Muscle of arm (tissue), 12 donors: ENCODE results near the gene PTGES3. TPM values are rescaled to one million over a fixed set of nuclear protein-coding genes. Genes with fewer than 3 reads are reported as not detected.

Experiments used
- DNase-seq: peaks from one replicate; pipeline ENCODE4 v3.0.0-alpha.2; 2013
- polyA plus RNA-seq, 12 donors: library from polyadenylated mRNA; unstranded; fragments of 120-200 nt; gene quantifications; one replicate each; pipeline ENCODE4 v1.2.1, GENCODE V29; 2013; ENCODE audit not compliant: insufficient read length in 12 of 12

Gene PTGES3
- polyA plus RNA-seq, 12 donors = 189 to 255 (median 216) TPM; not detected in 1

DNA sequence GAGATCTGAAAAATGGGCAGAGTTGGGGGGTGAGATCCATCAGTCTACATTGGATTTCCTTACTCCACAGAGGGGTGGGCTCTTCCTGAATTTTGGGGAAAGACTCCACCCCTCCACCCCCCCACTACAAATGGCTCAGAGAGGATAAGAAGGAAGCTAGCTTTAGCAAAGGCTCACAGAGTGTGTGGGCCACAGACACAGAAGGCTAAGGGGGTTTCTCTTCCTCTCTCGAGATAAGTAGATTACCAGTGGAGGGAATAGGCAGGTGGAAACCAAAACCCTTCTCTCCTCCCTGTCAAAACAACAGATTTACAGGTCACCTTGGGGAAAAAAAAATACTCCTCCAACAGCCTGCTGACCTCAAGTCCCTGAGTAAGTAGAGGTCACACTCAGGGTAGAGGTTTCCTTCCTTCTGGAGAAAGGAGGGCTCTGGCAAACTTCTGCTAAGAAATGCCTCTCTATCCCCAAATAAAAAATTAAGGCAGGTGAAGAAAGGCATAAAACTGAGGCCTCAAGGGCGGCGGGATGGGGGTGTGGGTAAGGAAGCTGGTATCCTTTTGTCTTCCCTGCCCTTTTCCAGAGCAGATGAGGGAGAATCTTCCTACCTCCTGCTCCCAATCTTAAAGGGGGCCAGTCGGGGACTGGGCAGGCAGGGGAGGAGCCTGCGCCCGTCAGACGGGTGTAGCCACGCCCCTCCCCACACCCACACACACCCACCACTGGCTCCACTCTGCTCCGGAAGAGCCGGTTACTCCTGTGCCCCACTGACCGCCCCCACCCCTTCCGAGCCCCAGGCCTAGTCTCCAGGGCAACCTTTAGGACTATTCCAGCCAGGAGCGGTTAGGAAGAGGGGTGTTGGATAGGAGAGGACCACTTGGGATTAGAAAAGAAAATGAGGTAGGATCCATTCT is 56.0 kb downstream of the PTGES3 start:
- no peak for DNase-seq

GRCh38 chr12:56630180-56630632 is 57.9 kb downstream of the PTGES3 start, which contains the start of gene BAZ2A:
TSS of gene BAZ2A (minus strand) at chr12:56630326. CDS start at chr12:56617530, 12,796 bp downstream.
- peak; percentile 88 for DNase-seq

DNA sequence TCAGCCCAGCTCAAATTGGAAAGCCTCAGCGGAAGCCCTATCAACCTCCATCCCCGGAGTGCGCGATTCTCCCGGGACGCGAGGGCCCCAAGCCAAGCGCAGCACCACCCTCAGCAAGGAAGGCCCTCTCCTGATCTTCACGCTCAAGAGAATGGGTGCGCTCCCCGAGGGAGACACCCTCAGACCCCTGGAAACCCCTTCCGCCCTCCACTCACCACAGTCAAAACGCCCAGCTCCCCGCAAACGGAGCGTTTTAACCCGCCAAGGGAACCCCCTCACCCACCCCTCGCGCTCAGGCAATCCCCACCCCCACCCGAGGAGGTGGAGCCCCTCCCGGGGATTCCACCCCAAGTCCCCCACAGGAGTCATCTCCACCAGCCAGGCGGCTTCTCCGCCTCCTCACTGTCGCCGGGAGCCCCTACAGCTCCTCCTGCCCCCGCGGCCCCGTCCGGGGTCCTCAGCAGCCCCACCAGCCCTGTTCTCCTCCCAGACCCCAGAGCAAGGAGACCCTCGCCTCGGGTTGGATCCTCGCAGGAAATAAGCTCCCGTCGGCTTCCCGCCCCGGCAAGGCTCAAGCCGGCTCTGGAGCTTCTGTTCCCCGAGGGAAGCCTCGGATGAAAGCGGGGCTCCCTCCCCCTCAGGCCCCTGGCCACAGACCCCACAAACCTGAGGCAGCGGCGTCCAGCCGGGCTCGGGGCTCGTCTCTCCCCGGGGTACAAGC is 58.5 kb downstream of the PTGES3 start:
- DNase-seq = peak; percentile 27

DNA sequence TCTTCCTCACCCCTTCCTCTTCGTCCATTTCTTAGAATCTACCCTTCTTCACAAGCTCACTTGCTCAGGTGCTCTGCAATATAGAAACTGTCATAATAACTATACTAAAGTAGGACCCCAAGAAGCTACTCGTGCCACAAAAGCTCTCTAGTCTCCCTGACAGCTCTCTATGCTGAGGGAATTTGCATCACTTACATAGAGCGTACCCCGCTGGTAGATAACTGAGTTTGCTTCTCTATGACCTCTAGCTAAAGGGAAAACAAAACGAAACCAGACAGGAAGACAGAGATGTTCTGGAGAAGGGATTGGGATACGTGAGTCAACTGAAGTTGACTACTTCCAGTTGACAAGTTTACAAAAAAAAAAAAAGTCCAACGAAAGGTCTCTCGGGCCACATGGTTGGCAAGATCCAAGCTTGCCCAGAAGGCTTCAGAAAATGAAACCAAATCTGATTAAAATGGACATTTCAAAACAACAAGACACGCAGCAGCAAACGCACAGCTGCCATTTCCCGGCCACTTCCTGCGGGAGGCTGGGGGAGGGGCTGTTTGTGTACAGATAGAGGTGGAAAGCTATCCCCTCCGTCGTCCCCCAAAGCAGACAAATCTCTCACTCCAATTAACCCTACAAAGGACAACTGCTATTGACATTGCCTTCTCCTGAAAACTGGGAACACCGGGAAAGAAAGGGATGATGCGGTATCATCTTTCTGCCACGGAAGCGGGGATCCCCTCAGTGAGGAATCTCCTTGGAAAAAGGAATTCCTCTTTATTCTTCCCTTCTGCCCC is 59.2 kb downstream of the PTGES3 start:
- peak; percentile 66 for DNase-seq

DNA sequence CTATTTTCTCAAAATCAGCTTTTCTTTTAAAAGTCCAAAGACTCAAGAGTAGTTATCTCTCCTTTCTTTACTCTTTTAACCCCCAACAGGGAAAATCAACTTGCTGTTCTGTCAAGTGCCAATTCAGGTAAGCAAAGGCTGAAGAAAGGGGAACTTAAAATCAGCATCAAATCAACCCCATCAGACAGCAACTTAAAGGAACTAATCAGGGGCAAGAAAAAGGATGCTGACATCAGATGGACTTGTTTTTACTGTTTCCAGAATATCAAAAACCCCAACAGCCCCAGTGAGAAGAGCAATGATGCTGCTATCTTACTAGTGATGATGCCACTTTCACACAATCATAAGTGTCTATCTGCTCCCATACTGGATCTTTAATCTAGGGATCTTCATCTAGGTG is 61.4 kb downstream of the PTGES3 start:
- DNase-seq = no peak

GRCh38 chr12:56622535-56622934 is 65.5 kb downstream of the PTGES3 start:
- DNase-seq = no peak

- no peak for DNase-seq
Observed at GRCh38 chr12:56616925-56617324, 71.2 kb downstream of the PTGES3 start.

DNA sequence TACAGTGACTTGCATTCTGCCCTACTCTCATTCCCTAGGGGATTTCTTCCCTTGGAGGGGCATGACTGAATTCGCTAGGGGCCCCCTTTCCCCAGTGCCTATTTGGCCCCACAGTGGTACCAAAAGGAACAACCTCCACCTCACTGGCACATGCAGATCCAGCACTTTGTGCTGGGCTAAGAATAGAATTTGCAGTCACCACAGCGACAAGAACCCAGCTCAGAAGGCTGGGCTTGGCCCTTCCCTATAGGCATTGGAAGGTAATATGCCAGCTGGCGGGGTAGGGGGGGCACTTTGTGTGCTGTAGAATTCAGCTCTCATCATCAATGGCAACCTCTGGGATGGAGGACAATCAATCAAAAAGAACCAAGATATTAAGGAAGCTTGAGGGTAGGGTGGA is 71.8 kb downstream of the PTGES3 start:
- DNase-seq = no peak

DNA sequence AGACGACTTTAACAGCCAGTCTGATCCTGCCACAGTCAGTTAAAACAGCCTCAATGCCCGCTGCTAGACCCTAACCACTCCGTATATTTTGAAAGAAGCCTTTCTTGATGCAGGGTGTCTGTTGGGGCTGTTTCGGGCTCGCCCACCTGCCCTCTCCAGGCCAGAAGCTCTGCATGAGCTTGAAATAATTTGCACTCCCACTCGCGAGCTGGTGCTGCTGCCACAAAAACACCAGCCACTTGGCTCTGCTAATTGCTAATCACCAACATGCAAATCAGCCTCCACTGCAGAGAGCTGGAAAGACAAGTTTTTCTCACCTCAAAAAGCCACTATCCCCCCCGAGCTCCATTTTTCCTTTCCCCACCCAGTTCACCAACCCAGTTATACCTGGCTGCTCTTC is 73.5 kb downstream of the PTGES3 start:
- DNase-seq = no peak

Other genes with a start within 250 kb of the PTGES3 start
- gene TIMELESS, start 238.9 kb downstream of the PTGES3 start, polyA plus RNA-seq = 10 to 100 TPM in 9 of 12 donors, 1 to 10 TPM in 2, not detected in 1; 9.8 to 23.6 (median 16.1) TPM
- gene MIP, start 233.6 kb downstream of the PTGES3 start, polyA plus RNA-seq = under 1 TPM in 4 of 12 donors, not detected in 8; 0.19 to 0.34 (median 0.23) TPM
- 1 to 10 TPM in 11 of 12 donors, not detected in 1; 1.4 to 3.4 (median 2.3) TPM for gene SPRYD4, start 219.7 kb downstream of the PTGES3 start, polyA plus RNA-seq
- 1 to 10 TPM in 1 of 12 donors, under 1 TPM in 6, not detected in 5; 0.15 to 1.2 (median 0.50) TPM for gene GLS2, start 200.1 kb downstream of the PTGES3 start, polyA plus RNA-seq
- 10 to 100 TPM in 11 of 12 donors, not detected in 1; 13.3 to 71.1 (median 26.4) TPM for gene RBMS2, start 166.5 kb downstream of the PTGES3 start, polyA plus RNA-seq
- gene BAZ2A, start 58.0 kb downstream of the PTGES3 start, polyA plus RNA-seq = 100 to 1,000 TPM in 3 of 12 donors, 10 to 100 TPM in 9; 31.6 to 842 (median 46.7) TPM
- gene ATP5F1B, start 42.3 kb downstream of the PTGES3 start, polyA plus RNA-seq = 100 to 1,000 TPM in 11 of 12 donors, not detected in 1; 327 to 788 (median 683) TPM
- gene NACA, start 37.0 kb upstream of the PTGES3 start, polyA plus RNA-seq = 1,000 to 10,000 TPM in 11 of 12 donors, 100 to 1,000 TPM in 1; 260 to 2,150 (median 1,740) TPM
- gene PRIM1, start 64.0 kb upstream of the PTGES3 start, polyA plus RNA-seq = 10 to 100 TPM in 10 of 12 donors, not detected in 2; 10.1 to 27.3 (median 13.7) TPM
- gene HSD17B6, start 75.0 kb upstream of the PTGES3 start, polyA plus RNA-seq = 1 to 10 TPM in 1 of 12 donors, under 1 TPM in 9, not detected in 2; 0.28 to 1.4 (median 0.35) TPM
- gene SDR9C7, start 246.1 kb upstream of the PTGES3 start, polyA plus RNA-seq = 1 to 10 TPM in 1 of 12 donors, under 1 TPM in 9, not detected in 2; 0.24 to 1.1 (median 0.42) TPM